Measurements from ENCODE around the gene MKRN2.
"Not testable (repeated sequence)": the region's sequence is repeated elsewhere in the genome, so short reads cannot be mapped to it uniquely, and the experiment has no call there.

MKRN2 gene

DNA sequence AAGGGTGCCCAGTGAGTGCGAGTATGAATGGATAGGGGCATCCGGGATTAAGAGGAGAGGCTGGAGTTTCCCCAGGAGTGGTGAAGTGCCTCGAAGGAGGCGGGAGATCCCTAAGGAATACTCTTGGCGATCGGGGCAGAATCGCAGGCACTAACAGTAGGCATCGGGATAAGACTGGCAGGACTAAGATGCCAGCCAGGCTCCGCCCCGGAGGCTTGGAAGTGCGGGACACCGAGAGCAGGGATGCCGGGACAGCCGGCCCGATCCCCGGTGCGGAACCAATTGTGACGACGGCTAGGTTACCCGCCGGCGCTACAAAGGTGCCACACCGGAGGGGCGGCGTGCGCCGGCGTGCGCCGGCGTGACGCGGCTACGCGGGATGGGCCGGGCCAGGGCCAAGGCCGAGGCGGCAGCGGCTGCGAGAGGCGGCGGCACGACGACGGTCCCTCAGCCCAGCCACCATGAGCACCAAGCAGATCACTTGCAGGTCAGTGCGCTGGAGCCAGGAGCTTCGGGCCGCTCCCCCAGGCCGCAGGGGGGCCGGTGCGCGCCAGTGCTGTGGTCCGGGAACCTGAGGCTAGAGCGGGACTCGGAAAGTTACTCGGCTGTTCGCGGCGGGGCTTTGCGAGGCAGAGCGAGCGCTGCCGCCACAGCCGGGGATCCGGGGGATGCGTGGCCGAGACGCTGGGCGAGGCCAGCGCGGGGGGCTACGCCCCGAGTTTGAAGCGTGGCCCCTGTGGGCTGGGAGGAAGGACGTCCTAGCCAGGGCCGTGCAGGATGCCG lies at the start of gene MKRN2:
Gene MKRN2, plus strand, starts transcription at position 398 of the 783 bp plus-strand sequence. Its CDS starts 64 bp downstream, at position 462.
- peak; percentile 94 for DNase-seq

- no peak for DNase-seq
These were observed 49.2 kb upstream of the MKRN2 start for GRCh38 chr3:12507591-12508281.

DNA sequence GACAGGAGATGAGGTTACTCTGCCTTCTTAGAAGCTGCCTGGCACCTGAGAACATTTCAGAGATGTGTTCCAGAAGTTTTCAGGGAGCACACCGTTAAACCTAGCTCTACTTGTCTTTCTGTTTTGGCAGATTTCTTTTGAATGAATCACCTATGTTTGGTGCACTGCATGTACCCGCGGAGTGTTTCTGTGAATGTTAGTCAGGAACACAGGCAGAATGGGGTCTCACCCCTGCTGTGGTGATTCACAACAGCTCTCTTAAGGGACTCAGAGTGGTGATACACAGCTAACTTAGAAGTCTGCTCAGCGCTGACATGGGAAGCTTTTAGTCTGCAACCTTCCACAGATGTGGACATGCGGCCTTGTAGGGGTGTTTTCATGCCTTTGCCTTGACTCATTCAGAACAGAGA lies 48.6 kb upstream of the MKRN2 start:
- no peak for DNase-seq

- DNase-seq = no peak
These were observed 47.4 kb upstream of the MKRN2 start for GRCh38 chr3:12509466-12509865.

- no peak for DNase-seq
These were observed 44.3 kb upstream of the MKRN2 start for GRCh38 chr3:12512534-12513118.

DNA sequence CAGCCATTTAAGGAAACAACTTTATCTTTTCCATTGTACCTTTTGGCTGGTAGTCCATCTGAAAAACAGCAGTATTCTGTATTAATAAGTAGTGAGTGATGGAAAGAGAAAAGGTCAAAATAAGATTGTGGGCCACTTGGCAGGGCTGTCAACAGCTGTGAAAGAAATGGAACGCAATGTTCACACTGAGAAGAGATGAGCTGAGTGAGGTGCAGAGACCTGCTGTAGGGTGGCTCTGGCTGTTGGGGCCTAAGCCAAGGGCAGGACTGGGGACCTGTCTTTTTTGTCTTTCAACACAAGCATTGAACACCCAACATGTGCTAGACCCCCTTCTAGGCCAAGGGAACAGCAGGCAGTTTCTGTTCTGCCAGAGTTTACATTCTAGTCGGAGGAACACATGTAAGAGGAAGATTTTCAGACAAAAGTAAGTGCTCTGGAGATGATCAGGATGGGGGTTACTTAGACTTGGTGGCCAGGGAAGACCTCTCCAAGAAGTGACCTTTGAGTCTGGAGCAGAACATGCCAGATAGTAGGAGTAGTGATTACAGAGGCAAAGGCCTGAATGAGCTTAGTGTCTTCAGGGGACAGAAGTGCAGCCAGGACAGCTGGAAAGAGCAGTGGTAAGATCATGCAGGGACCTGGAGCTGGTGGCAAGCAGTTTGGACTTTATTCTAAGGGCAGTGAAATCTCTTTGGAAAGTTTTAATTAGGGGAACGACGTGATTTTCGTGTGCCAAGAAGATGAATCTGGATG lies 43.0 kb upstream of the MKRN2 start:
- no peak for DNase-seq

GRCh38 chr3:12515631-12516030 lies 41.3 kb upstream of the MKRN2 start:
- no peak for DNase-seq

DNA sequence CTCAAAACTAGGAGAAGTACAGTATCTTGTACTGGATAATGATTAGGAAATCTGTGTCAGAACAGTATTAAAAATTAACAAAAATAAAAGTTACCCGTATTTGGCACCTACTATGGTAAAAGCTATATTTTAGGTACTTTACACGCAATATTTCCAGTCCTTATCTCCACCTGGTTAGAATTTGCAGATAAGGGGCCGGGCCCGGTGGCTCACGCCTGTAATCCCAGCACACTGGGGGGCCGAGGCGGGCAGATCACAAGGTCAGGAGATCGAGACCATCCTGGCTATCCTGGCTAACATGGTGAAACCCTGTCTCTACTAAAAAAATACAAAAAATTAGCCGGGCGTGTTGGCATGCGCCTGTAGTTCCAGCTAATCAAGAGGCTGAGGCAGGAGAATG lies 40.0 kb upstream of the MKRN2 start:
- no peak for DNase-seq

DNA sequence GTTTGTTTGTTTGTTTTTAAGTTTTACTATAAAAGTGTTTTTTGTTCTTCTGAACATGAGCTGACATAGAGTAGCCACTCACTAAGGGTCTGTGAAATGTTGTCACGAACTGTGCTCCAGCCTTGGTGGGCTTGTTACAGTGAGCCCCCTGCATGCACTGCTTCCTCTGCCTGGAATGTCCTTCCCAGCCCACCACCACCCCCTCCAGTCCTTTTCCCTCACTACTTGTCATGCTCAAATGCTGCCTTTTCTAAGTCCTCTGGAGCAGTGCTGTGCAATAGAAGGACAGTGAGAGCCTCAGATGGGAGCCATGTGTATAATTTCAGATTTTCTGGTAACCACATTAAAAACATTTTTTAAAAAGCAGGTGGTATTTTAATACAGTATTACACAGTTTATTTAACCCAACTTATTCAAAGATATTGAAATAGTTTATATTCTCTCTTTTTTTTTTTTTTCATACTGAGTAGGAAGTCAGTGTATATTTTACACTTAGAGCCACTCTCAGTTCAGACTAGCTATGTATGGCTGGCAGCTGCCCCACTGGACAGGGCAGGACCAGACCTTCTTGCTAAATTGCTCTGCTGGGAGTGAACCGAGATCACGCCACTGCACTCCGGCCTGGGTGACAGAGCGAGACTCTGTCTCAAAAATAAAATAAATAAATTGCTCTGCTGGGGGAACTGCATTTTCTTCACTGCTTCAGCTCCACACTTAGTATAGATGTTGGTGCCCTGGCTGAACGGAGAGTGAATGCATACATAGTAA lies 38.4 kb upstream of the MKRN2 start:
- no peak for DNase-seq

DNA sequence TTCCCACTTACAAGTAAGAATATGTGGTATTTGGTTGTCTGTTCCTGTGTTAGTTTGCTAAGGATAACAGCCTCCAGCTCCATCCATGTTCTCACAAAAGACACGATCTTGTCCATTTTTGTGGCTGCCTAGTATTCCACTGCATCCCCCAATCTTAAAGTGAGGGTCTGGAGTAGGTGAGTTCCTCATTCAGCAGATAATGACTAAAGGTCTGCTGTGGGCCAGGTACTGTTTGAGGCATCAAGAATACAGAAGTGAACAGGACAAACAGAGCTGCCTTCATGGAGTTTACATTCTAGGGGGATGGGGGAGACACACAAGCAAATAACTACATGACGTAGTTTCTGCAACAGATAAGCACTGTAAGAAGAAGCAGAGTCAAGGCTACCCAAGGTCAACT lies 35.9 kb upstream of the MKRN2 start:
- DNase-seq = no peak

- DNase-seq = no peak
These were observed 34.2 kb upstream of the MKRN2 start for GRCh38 chr3:12522721-12523120.

GRCh38 chr3:12527757-12528143 lies 29.1 kb upstream of the MKRN2 start:
- no peak for DNase-seq

DNA sequence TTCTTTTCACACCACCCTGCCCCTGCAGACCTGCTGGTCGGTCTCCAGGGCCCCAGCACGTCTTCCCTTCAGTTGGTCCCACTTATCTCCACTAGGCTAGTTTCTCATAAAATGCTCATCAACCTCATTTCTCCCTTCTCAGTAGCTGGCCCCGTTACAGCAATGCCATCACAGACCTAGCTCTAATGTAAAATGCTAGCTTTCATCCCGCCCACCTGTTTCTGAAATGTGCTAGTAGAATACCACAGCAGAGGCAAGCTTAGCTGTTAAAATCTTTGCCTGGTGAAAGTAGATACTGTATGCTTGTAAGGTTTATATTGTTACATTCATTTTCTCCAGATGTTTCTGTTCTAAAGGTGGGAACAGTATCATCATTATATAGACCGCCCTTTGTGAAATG lies 24.7 kb upstream of the MKRN2 start:
- DNase-seq = no peak

DNA sequence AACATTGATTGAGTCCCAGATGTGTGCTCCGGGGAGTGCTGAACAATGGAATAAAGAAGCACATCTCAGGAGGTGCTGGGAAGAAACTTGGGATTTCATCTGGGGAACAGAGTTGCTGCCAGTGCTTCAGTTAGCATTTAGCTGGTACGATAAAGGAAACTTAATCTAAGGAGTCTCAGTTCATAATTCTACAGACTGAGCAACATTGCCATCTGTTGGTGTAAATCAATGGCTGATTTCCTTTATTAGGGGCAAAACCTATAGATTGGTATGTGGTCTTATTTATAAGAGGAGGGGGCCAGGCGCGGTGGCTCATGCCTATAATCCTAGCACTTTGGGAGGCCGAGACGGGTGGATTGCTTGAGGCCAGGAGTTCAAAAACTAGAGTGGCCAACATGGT lies 20.5 kb upstream of the MKRN2 start:
- no peak for DNase-seq

GRCh38 chr3:12541625-12542024 lies 15.3 kb upstream of the MKRN2 start:
- no peak for DNase-seq

DNA sequence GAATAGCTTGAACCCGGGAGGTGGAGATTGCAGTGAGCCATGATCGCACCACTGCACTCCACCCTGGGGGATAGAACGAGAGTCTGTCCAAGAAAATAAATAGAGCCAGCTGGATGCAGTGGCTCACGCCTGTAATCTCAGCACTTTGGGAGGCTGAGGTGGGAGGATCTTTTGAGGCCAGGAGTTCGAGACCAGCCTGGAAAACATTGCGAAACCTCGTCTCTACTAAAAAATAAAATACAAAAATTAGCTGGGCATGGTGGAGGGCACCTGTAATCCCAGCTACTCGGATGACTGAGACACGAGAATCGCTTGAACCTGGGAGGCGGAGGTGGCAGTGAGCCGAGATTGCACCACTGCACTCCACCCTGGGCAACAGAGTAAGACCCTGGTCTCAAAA lies 13.4 kb upstream of the MKRN2 start:
- not testable (repeated sequence) for DNase-seq

DNA sequence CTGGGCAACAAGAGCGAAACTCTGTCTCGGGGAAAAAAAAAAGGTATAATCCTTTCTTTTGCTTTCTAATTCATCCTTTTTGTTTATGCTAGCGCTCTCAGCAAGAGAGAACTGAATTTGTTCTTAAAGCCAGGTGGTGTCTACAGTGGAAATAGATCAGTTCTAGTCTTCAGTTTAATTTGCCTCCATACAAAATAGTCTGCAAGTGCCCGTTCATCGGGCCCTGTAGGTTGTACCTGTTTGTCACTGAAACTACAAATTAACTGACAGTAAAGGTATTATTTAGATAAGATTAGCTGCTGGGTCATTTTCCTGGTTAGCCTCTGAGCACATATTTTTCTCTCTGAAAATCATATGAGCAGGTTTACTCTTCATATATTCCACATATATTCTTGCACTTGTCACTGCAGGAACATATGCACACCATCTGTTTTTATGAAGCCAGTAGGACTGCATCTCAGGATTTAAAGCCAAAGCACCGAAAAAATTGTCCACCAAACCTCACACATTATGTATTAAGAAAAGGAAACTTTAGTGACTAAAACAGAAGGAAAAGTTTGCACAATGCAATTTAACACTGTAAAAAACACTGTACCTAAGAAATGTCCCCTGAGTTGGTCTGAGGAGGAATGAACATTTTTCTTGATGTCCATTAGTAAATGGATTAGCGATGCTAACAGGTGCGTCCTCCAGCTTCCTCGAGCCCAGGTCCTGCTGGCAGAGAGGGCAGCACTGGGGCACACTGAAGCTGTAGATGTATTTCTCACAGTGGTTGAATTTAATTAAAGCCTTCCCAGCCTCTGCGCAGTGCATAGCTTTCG lies 12.0 kb upstream of the MKRN2 start:
- no peak for DNase-seq

- no peak for DNase-seq
These were observed 11.5 kb upstream of the MKRN2 start, which contains the start of gene MKRN2OS for GRCh38 chr3:12545473-12545791. Gene MKRN2OS (minus strand): TSS chr3:12545499. CDS start chr3:12545464, 35 bp downstream.

- no peak for DNase-seq
These were observed 6.7 kb upstream of the MKRN2 start for GRCh38 chr3:12549971-12550760.

- peak; percentile 63 for DNase-seq
These were observed 2.9 kb upstream of the MKRN2 start for GRCh38 chr3:12553921-12554391.

GRCh38 chr3:12556314-12556689 lies 585 bp upstream of the MKRN2 start:
- DNase-seq = no peak

All from hematopoietic multipotent progenitor cell treated with erythropoietin and hydrocortisone succinate and interleukin-3 and kit ligand, for 4 days (in vitro differentiated cells).